Fibroblast of the conjunctiva (primary cell): ENCODE results near the gene RASAL2.
A peak's percentile ranks its signal among the peaks of the same experiment; 100 is the strongest.

Experiments
- DNase-seq: peaks from one replicate; pipeline ENCODE4 v3.0.0-alpha.2; 2010; ENCODE audit warnings: low read depth

The RASAL2 gene

GRCh38 chr1:178093951-178094738 is at the start of gene RASAL2:
RASAL2 (plus strand) TSS chr1:178094104; CDS start chr1:178094493, 389 bp downstream.
- no peak for DNase-seq

- DNase-seq, result no peak
Measured at GRCh38 chr1:178046591-178047270, 47.2 kb upstream of the RASAL2 start.

GRCh38 chr1:178047403-178048093 is 46.4 kb upstream of the RASAL2 start:
- no peak for DNase-seq

GRCh38 chr1:178048426-178048825 is 45.5 kb upstream of the RASAL2 start:
- DNase-seq, result no peak

- DNase-seq, result no peak
Measured at GRCh38 chr1:178048883-178049282, 45.0 kb upstream of the RASAL2 start.

- no peak for DNase-seq
Measured at GRCh38 chr1:178050084-178050483, 43.8 kb upstream of the RASAL2 start.

GRCh38 chr1:178051071-178051470 is 42.8 kb upstream of the RASAL2 start:
- DNase-seq, result no peak

GRCh38 chr1:178052650-178053461 is 41.0 kb upstream of the RASAL2 start:
- DNase-seq, result no peak

GRCh38 chr1:178055093-178055492 is 38.8 kb upstream of the RASAL2 start:
- DNase-seq, result no peak

- no peak for DNase-seq
Measured at GRCh38 chr1:178055779-178056471, 38.0 kb upstream of the RASAL2 start.

GRCh38 chr1:178057141-178057765 is 36.7 kb upstream of the RASAL2 start:
- no peak for DNase-seq

GRCh38 chr1:178057912-178058534 is 35.9 kb upstream of the RASAL2 start:
- DNase-seq, result peak; percentile 54

GRCh38 chr1:178060789-178061556 is 32.9 kb upstream of the RASAL2 start:
- no peak for DNase-seq

GRCh38 chr1:178061620-178062019 is 32.3 kb upstream of the RASAL2 start:
- DNase-seq, result no peak

- no peak for DNase-seq
Measured at GRCh38 chr1:178064191-178064821, 29.6 kb upstream of the RASAL2 start.

GRCh38 chr1:178065250-178065649 is 28.7 kb upstream of the RASAL2 start:
- no peak for DNase-seq

GRCh38 chr1:178066296-178066907 is 27.5 kb upstream of the RASAL2 start:
- no peak for DNase-seq

GRCh38 chr1:178066908-178067614 is 26.8 kb upstream of the RASAL2 start:
- no peak for DNase-seq
